Spleen (tissue), 7 donors: Measurements from ENCODE around the gene CCDC9.

ENCODE experiments used
- CTCF ChIP-seq, 11 experiments: fragments of 200-600 bp in 7 of 11; fragments of 450-650 bp in 4 of 11; sonication (generic) in 4 of 11; IDR thresholded peaks in 8 of 11; conservative IDR thresholded peaks in 3 of 11; 1 replicate in 7 of 11; 2 replicates in 4 of 11; pipeline versions ENCODE4 v1.4.0 to v1.8.0; 2016 to 2021; ENCODE audit warnings: antibody characterized with exemption in 11 of 11, inconsistent platforms in 4 of 11, mild to moderate bottlenecking in 1 of 11
- POLR2A ChIP-seq, 3 donors: fragments of 450-650 bp; IDR thresholded peaks; one replicate each; pipeline ENCODE4 v1.5.1; 2017; ENCODE audit warnings: antibody characterized with exemption in 3 of 3, mild to moderate bottlenecking in 1 of 3
- donor health status: DM: no; HTN: no; CAD: no; lungs with moderate emphysema.
- donor health status: DM: no; HTN: no; CAD: no.
- donor health status: DM: no; HTN: no; CAD: no.

- TF ChIP-seq CTCF (IDR thresholded peaks at IDR 0.05 in 8 of 11, conservative IDR thresholded peaks at IDR 0.05 in 3 of 11) (no peak), POLR2A (IDR thresholded peaks at IDR 0.05) (no peak)
Measured at GRCh38 chr19:47312366-47313006, 56.2 kb downstream of the CCDC9 start.
